ENCODE data around the gene GALNT18.

The GALNT18 gene

DNA sequence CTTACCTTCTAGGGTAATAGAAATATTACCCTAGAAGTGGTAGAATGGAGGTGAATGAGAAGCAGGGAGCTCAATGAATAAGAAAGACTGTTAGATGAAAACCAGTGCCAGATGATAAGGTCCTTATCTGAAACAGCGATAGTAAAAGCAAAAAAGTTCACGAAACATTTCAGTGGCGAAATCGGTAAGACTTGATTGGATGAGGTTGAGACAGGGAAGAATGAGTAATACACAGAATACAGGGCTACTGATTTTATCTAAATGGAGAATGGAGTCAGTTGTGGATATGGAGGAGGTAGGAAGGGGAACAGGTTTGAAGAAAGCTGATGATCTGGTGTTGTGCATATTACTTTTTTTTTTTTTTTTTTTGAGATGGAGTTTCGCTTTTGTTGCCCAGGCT lies 96.5 kb downstream of the GALNT18 start:
- no peak for FAIRE-seq

GRCh38 chr11:11524436-11525061 lies 97.3 kb downstream of the GALNT18 start:
- no peak for FAIRE-seq

DNA sequence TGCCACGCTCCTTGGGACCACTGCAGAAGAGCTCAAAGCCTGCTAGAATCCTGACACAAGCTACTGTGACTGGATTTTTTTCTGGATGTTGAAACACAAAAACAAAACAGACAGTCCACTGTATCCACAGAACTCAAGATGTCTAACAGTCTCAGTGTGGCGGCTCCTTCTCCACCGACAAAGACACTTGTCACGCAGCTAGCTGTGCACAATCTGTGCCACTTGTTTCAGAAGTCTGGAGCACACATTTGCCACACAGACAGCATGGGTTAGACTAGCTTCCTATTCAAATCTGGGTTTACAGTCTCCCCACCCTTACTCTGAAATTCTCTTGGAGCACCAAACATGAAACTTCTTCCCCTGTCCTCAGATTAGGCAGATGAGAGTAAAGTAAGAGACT lies 99.2 kb downstream of the GALNT18 start:
- FAIRE-seq: no peak

DNA sequence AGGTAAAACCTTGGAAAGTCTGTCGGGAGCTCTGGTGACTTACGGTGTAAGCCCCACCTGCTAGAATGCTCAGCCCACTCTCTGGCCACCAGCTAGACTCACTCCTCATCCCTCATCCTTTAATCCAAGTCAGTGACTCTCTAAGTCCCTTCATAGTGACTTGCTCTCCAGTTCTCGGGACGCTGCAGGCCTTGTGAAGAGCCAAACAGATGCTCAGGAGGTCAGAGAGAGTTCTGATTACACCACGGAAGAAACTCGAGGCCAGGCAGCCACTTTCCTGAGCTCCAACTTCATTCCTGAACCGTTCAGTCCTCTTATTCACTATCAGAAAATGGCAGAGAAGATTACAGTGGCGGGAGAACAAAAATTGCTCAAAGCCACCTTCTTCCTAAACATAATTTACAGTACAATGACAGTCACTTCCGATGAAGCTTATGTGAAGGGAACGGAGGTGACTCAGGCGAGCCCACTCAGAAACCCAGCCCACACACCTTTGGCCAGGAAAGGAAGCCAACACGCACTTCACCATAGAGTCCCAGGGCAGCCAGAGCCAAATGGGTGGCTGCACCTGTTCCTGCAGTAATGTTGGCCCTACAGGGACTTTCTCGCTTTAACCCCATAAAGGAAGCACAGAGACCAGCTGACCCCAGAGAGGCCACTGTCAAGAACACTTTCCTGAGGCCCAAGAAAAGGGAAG lies 100.4 kb downstream of the GALNT18 start:
- FAIRE-seq: no peak

GRCh38 chr11:11520231-11521015 lies 101.4 kb downstream of the GALNT18 start:
- no peak for FAIRE-seq

DNA sequence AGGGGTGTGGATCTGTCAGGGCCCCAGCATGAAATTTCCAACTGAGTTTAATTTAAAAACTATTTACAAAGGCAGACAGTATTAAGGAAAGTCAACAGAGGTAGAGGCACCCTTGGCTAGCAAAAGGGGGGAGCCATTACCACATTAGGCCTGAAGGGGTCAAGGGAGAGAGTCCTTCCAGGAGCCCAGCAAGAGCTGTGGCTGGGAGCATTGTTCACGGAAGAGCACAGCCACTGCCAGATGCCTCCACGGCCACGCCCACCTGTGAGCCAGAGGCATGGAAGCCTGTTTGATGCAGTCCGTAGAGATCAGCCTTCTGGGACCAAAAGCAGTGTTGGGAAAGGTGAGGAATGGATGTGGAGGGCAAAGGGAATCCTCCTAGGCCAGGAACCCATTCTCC lies 102.6 kb downstream of the GALNT18 start:
- no peak for FAIRE-seq

- FAIRE-seq: no peak
Measured at GRCh38 chr11:11514246-11514645, 107.6 kb downstream of the GALNT18 start.

DNA sequence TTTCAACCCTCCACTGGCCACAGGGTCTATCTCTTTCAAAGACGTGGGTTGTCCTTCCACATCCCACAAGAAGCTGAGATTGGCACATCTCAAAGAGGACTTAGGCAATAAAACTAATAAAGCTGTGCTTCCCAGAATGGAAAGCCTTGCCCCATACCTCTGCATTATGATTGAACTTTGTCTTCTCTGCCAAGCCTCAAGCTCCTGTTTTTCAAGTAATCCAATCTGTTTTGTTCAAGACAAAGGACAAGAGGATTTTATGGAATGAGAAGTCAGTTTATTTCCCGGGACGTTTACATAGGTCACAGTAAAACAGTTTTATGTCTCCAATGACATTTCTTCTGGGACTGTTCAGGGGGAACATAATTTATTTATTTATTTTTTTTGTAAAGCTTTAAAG lies 108.4 kb downstream of the GALNT18 start:
- FAIRE-seq: no peak

DNA sequence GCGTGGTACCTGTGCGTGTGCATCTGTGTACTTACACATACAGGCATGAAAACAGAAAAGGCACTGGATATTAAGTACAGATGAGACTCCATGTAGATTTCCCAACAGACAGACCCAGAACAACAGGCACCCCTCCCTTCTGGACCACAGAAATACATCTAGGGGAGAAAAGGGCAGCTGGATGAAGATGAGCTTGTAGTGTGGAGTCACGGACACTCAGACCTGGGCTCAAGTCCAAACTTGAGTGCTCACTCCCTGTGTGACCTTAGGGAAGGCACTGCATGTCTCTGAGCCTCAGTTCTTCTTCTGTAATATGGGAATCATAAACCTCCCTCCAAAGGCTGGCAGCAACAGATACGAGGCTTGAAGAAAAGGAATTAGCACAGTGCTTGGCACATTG lies 108.9 kb downstream of the GALNT18 start:
- FAIRE-seq: no peak

DNA sequence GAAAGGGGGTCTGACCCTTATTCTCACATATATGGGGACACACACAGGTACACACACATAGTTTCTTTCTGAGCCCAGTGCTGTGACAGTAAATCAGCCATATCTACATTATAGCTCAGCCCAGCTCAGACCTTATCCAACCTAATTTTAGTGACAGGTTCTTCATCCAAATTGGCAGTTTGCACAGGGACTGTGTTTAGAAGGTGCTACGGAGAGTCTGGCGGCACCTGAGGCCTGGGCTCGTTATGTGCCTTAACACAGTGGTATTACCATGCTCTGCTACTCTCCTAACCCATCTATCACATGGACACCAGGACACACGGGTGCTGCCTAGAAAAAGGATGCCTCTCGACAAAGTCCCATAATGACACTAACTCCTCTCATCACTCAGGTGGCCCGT lies 109.3 kb downstream of the GALNT18 start:
- no peak for FAIRE-seq

GRCh38 chr11:11512090-11512489 lies 109.7 kb downstream of the GALNT18 start:
- FAIRE-seq: no peak

GRCh38 chr11:11510939-11511338 lies 110.9 kb downstream of the GALNT18 start:
- no peak for FAIRE-seq

- FAIRE-seq: no peak
Measured at GRCh38 chr11:11505692-11506091, 116.1 kb downstream of the GALNT18 start.

GRCh38 chr11:11505190-11505589 lies 116.6 kb downstream of the GALNT18 start:
- no peak for FAIRE-seq

- no peak for FAIRE-seq
Measured at GRCh38 chr11:11504071-11504470, 117.7 kb downstream of the GALNT18 start.

DNA sequence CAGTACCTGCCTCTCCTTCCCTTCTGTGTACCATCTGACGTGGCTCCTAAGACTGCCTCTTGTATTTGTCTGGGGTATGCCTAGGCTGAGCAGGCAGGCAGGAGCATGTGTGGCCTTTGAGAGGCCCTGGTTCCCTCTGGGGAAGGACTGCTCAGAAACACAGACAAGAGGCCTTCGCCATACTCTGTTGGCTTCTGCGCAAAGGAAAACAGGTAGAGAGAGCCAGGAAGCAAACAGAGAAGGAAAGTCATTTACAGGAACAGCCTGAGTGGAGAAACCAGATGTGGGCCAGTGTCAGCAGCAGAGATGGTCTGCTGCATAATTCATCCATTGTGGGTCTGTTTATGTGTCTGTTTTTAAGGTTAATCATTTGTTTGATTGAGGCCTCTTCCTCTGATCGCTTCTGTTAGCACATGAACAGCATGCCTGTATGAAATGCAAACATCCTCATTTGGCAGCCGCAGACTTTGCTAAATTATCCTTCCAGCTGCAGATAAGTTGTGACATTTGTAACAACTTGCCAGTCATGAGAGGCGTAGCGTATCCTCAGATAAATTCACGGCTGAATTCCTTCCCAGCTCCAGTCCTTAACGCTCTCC lies 119.4 kb downstream of the GALNT18 start:
- FAIRE-seq: no peak

DNA sequence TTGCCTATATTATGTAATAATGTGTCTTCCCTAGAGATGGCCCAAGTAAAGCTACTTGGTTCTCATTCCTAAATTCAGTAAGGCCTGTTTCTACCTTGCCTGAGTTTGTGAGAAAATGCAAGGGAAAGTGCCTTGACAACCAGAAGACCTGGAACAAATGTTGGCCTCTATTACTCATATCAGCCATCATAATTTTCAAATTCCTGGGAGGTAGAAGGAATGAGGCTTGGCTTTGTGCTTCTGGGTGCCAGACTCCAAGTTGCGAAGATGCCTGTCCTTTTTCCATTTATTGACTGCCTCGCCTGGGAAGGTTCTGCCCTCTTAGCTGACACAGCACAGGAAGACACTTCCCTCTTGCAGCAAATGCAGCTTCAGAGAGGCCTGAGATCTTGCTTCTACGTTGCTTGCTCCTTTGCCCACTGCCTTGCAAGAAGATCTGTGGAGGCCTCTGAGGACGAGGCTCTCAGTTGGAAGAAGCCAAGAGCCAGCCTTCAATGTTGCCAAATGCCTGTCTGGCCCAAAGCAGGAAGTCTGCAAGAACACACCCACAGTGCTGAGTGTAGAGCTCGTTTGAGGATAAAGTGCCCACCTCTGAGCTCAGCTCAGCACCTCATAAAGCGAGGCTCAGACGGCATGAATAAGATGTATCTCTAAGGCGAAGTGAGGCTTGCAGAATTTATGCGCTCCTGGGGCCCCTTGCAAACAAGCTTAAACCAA lies 120.1 kb downstream of the GALNT18 start:
- FAIRE-seq: no peak

- FAIRE-seq: no peak
Measured at GRCh38 chr11:11500744-11501487, 120.9 kb downstream of the GALNT18 start.

GRCh38 chr11:11499300-11499699 lies 122.5 kb downstream of the GALNT18 start:
- FAIRE-seq: no peak

GRCh38 chr11:11498195-11498594 lies 123.6 kb downstream of the GALNT18 start:
- no peak for FAIRE-seq

DNA sequence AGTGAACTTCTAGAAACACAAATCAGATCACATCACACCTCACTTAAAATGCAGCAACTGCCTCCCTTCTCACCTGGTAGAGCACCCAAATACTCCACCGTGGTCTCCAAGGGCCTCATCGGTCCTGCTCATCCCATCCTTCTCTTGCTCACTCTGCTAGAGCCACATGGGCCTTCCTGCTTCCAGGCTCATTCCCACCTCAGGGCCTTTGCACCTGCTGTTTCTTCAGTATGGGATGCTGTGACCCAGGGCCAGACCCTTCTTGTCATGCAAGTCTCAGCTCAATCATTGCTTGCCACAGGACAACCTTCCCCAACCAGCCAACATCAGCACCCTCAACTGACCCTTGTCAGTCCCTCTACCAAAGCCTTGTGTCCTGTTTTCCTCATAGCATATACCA lies 124.9 kb downstream of the GALNT18 start:
- no peak for FAIRE-seq

GRCh38 chr11:11494348-11494747 lies 127.5 kb downstream of the GALNT18 start:
- no peak for FAIRE-seq

All from endometrium (tissue), 2 donors.